ENCODE measurements around the gene PEMT. TPM values are rescaled to one million over a fixed set of nuclear protein-coding genes. Genes with fewer than 3 reads are reported as not detected.

PEMT gene
- total and polyA plus RNA-seq, 9 of the 15 experiments (the other 6 are each of a cell fraction or from before 2014, with no cell fraction given) = 1.4 to 36.4 (median 13.6) TPM

DNA sequence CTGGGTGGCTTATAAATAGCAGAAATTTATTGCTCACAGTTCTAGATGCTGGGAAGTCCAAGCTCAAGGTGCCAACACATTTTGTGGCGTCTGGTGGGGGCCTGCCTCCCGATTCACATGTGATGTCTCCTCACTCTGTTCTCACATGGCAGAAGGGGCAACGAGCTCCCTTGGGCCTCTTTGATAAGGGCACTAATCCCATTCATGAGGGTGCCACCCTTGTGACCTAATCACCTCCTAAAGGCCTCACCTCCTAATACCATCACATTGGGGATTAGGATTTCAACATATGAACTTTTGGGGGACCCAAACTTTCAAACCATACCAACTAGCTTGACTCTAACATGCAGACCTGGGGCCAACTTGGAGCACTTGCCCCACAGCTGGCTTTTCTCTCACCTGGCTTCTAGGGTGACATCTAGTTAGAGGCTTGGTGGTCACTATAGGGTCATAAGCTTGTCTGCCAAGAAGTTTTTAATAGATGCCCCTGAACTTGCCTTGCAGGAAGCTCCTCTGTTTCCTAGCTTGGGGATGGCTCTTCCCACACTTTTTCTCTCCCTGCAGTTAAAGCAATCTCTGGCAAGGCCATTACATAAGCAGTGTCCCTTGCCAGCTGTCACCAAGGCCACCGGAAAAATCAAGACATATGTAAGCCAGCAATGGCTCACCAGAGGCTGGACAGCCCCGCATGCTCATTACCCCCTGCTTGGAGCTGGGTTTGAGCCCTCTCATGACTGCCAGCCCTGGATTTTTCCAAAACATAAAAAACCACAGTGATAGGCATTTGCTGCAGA is 123.1 kb downstream of the PEMT start:
- WGBS (ENCODE audit: insufficient coverage, low coverage, missing lambda C conversion rate) = 0% methylated on average over 5 of the region's 5 CpGs
- peaks cover 12 to 43% of the 10 kb centered on the region in 2 experiments for H3K27me3 ChIP-seq (ENCODE audit: control insufficient read depth in 2 of 2, insufficient read depth in 2 of 2, low read length in 2 of 2)
- POLR2A ChIA-PET = no interaction called here
- TF ChIP-seq BRD9 (IDR thresholded peaks at IDR 0.05; ENCODE audit: low read depth, partially characterized antibody) = no peak
- TF ChIP-seq ZC3H8 (IDR thresholded peaks at IDR 0.05) = no peak
- TF ChIP-seq CCNT2 (IDR thresholded peaks at IDR 0.05; ENCODE audit: borderline replicate concordance, extremely low read depth, insufficient read length, low read depth, low read length) = no peak
- TF ChIP-seq CHD7 (IDR thresholded peaks at IDR 0.05; ENCODE audit: low read depth, low read length) = no peak
- no peak for TF ChIP-seq GTF2F1 (IDR thresholded peaks at IDR 0.05; ENCODE audit: low read depth, low read length)
- TF ChIP-seq FOXK2 (conservative IDR thresholded peaks at IDR 0.05 in 1 of 2, IDR thresholded peaks at IDR 0.05 in 1 of 2; ENCODE audit: low read depth in 2 of 2) = no peak
- no peak for TF ChIP-seq ATF3 (IDR thresholded peaks at IDR 0.05)
- TF ChIP-seq ATF3 (CRISPR knock-in tag; conservative IDR thresholded peaks at IDR 0.05) = no peak
- no peak for TF ChIP-seq NCOR1 (IDR thresholded peaks at IDR 0.05)
- no peak for TF ChIP-seq ZNF707 (CRISPR knock-in tag; conservative IDR thresholded peaks at IDR 0.05)

More for the DNA sequence above, 123.1 kb downstream of the PEMT start:
- Histone ChIP-seq H3K9me3 (replicated peaks; ENCODE audit: control insufficient read depth, insufficient read depth, low read depth, low read length) (no peaks in the 10 kb centered on the region), H2AFZ (ENCODE audit: low read depth, low read length) (no peak overlapping the region), H3K36me3 (ENCODE audit: control insufficient read depth, insufficient read depth, low read length) (no peaks in the 10 kb centered on the region), H3K9ac (ENCODE audit: insufficient read depth in 1 of 2, low read depth in 2 of 2, low read length in 2 of 2) (no peak overlapping the region), H3K79me2 (ENCODE audit: control insufficient read depth, insufficient read depth, low read length) (no peaks in the 10 kb centered on the region), H3K4me2 (ENCODE audit: insufficient read depth, low read length) (no peak overlapping the region), H3K9me1 (ENCODE audit: control insufficient read depth, insufficient read depth, low read length) (no peaks in the 10 kb centered on the region), H4K20me1 (replicated peaks; ENCODE audit: control insufficient read depth, insufficient read depth, low read length) (no peaks in the 10 kb centered on the region), H3K4me1 (replicated peaks in 1 of 2; ENCODE audit: control insufficient read depth in 2 of 2, insufficient read depth in 2 of 2, low read length in 2 of 2) (no peaks in the 10 kb centered on the region; a peak in 1 of 5 replicates), H3K4me3 (no peak overlapping the region), H3K27ac (ENCODE audit: extremely low read depth, low read depth, low read length) (no peak overlapping the region)
- CTCF ChIA-PET (ENCODE audit: low intra/inter-chr PET ratio) = no interaction called here
- intact Hi-C loops (cut with micrococcal nuclease) = no loop called here
- ATAC-seq (no peak), DNase-seq (ENCODE audit: extremely low read depth in 1 of 4, low spot score in 3 of 4) (no peak), FAIRE-seq (no peak)
- in situ Hi-C loops (cut with MboI) = no loop called here
- no TSS peak for BruUV-seq (replicated peaks)

Measured in K562 (cell line).